Stimulated activated CD4-positive, alpha-beta T cell treated with anti-CD3 and anti-CD28 coated beads, Interleukin-1b, Interleukin-23, amount 100 ng/mL, for 48 hours (primary cell): ENCODE data around the gene CSNK1A1.
"Not testable (repeated sequence)": the region's sequence is repeated elsewhere in the genome, so short reads cannot be mapped to it uniquely, and the experiment has no call there.

ENCODE experiments used
- DNase-seq: peaks from one replicate; pipeline ENCODE4 v3.0.0-alpha.2; 2020

CSNK1A1 gene

DNA sequence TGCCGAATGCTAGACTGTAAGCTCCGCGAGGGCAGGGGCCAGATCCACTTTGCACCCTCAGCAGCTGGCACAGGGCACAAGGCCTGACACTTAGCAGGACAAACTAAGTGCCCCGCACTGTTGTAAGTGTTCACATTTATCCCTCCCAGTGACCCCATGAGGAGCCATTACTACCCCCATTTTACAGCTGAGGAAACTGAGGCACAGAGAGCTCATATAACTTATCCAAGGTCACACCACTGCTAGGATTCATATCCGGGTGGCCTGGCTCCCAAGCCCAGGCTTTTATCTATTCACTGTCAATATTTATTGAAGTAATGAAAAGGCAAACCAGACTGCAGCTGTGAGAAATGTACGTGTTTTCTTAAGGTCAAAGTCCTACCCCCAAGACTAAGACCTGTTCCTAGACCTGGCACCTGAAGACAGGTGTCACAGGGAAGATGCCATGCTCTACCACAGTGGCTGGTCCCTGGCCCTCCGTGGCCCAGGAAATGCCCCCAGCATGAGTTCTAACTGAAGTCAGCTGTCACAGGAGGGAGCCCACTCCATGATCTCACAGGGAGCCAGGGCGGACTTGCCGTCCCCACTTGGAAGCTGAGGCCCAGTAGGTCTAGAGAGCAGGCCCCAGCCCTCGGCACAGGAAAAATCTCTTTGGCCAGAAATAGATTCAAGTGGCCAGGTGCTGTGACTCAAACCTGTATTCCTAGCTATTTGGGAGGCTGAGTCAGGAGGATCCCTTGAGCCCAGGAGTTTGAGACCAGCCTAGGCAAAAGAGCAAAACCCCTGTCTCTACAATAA lies 97.4 kb downstream of the CSNK1A1 start:
- DNase-seq, result no peak

DNA sequence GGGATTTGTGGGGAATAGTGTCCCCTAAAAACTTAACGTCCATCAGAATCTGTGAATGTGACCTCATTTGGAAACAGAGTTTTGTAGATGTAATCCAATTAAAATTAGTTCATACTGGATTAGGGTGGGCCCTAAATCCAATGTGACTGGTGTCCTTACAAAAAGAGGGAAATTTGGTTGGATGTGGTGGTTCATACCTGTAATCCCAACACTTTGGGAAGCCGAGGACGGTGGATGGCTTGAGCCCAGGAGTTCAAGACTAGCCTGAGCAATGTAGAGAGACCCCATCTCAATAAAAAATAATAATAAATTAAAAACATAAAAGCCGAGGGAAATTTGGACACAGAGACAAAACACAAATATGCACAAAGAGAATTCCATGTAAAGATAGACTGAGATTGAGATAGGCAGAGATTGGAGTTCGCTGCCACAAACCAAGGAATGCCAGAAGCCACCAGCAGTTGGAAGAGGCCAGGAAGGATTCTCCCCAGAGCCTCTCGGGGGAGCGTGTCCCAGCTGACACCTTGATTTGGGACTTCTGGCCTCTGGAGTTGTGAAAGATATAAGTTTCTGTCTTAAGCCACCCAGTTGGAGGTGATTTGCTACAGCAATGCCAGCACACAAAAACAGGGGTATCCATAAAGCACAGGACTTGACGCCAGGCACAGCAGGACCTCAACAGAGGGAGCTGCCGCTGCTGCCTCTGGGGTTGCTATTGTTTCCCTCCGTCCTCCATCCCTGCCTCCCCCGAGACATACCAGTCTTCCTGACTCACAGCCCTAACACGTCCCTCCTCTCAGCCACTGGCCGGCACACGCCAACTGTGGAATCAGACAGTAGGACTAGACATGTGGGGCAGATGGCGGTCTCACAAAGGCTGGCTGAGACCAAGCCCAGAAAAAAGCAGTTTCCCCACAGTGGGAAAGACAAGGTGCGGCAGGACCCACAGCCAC lies 98.3 kb downstream of the CSNK1A1 start:
- no peak for DNase-seq

DNA sequence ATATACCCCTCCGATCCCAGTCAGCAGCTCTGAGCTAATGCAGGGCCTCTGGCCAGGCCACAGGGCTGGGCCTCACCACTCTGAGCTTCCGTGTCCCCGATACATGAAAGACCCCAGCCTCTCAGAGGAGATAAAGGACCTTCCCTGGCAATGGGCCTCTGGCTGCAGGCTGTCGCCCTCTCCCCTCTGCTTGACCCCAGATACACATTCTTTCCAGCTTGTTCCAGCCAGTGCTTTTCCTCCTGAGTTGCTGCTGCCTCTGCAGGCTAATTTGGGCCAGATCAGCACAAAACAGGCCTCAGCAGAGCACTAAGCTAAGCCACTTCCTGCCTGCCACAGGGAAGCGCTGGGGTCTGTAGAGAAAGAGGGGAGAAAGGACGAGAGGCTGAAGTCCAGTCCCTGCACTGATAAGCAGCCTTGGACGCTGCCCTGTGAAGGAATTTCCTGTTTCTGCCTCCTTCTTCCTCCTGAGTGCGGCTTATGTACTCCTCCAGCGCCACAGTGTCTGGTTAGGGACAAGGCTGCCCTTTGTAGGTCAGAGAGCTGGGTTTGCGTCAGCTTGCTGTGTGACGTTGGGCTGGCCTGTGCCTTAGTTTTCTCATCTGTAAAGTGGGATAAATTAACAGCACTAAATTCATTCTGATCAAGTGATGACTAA lies 99.1 kb downstream of the CSNK1A1 start:
- no peak for DNase-seq

DNA sequence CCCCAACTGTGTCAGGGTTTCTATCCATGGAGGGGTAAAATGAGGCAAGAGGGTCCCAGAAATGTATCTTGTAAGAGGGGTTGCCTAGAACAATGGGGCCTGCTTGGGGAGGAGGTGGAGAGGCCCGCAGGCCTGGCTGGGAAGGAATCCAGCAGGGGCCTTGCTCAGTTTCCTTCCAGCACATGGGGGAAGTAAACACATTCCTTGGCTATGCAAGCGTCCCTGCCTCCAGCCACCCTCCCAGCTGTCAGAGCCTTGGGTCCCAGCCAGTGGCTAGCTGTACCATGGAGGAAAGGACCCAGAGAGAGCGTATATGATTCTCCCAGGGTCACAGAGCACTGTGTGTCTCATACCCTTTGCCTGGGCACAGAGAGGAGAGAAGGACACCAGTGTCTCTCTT lies 101.0 kb downstream of the CSNK1A1 start:
- DNase-seq, result no peak

DNA sequence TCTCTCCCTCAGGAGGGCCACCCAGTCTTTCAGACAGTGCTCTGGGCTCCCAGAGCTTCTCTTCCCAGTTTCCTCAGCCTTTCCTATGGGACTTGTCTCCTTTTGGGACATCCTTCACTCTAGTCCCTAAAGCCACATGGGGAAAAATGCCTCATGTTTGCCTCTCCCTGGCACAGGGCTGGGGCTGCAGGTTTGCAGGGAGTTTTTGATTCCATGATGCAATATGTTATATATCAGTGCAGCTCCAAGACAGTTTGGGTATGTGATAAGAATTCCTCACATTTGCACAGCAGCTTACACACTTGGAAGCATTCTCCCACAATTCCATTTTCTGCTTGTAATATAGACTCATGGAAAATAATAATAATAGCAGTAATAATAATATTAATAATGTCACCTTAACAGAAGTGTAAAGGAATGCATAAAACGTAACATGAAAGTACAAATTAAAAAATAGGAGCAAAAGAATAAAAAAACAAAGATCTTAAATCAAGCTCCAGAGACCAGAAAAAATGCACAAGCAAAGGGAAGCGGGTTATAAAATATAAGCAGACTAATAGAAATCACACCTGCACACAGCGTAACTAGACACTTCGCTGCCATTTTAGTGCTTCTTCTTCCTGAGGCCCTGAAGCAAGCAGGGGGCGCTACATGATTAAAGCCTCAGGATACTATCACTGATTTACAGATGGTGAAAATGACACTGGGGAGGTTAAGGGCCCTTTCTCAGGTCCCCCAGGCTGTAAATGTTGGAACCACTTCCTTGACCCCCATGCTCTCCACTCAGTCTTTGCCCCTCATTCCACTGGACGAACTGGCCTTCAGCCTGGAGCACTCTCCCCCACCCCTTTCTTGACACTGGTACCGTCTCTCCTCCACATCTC lies 102.2 kb downstream of the CSNK1A1 start:
- DNase-seq, result no peak

DNA sequence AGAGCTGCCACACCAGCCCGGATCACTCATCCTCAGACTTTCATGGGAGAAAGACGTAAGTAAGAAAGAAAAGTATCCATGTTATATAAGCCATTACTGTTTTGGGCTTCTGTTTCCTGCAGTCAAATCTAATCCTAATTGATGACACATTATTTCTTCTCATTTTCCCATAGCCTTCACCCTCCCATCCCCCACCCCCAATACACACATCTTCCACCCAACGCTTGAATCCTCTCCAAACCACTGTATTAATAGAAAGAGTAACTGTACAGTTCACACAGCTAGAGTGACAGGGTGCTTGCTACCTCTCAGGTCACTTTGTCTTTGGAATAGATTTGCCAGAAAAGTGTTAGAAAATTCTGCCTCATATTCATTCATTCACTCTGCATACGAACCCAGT lies 102.8 kb downstream of the CSNK1A1 start:
- no peak for DNase-seq

DNA sequence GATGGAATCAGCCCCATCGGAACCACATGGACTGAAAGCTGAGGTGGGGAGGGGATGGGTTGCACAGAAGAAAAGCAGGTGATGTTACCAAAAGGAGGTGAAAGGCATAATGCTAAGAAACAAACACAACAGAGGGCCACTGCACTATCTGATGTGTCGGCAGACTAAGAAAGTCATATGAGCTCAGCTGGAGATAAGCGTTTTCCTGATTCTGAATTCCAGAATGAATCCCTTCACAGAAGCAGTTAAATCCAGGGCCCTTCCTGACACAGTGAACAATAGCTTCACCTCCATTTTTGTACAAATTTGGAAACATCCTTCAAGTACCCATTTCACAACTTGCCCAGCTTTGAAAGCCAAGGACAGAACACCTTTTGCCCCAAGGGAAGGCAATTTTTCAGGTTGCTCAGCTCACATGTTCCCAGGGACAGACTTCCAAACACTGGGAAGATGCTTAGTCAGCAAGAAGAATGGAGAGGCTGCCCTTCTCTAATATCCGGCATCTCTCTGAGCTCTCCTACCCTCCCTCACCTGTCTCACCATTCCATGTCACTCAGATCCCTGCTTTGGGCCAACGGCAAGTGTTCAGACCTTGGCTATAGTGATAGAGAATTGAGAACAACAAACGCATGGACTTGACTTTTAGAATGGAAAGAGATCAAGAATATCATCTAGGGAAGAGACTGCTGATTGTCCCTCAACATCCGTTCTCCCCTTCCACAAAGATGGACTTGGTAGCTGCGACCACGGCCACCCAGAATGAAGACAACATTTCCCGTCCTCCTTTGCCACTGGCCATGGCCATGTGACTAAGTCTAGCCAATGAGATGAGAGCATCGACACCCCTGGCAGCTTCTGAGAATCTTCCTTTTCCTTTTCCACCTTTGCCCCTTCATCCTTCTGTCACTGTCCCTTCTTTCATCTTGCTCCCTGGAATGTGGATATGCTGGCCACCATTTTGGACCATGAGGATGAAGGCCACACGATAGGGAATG lies 103.6 kb downstream of the CSNK1A1 start:
- DNase-seq, result no peak

DNA sequence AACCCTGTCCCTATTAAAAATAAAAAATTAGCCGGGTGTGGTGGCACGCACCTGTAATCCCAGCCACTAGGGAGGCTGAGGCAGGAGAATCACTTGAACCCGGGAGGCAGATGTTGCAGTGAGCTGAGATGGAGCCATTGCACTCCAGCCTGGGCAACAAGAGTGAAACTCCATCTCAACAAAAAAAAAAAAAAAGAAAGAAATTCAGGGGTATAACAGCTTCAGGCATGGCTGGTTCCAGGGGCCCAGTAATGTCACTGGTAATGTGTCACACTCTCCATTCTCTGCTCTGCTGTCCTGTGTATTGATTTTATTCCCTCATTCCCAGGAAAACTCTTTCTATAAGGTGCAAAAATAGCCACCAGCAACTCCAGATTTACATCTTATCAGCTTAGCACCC lies 104.4 kb downstream of the CSNK1A1 start:
- not testable (repeated sequence) for DNase-seq

DNA sequence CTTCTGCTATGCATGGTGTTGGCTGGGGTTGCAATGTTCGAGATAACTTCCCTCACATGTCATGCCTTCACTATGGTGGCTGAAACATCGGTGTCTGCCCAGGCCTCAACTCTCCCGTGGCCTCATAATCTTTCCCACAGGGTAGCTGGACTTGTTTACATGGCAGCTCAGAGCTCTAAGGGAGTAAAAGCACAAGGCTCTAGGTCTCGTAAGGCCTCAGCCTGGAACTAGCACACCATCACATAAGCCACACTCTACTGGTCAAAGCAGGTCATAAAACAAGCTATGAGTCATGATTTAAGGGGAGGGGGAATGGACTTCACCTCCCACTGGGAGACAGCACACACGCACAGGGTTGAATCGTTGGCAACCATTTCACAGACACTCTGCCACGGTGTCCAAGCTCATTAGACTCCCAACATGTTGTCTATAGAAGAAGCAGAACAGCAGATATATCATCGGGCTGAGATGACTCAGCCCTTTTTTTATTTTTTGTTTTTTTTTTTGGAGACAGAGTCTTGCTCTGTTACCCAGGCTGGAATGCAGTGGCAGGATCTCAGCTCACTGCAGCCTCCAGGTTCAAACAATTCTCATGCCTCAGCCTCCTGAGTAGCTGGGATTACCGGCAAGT lies 105.4 kb downstream of the CSNK1A1 start:
- DNase-seq, result no peak

DNA sequence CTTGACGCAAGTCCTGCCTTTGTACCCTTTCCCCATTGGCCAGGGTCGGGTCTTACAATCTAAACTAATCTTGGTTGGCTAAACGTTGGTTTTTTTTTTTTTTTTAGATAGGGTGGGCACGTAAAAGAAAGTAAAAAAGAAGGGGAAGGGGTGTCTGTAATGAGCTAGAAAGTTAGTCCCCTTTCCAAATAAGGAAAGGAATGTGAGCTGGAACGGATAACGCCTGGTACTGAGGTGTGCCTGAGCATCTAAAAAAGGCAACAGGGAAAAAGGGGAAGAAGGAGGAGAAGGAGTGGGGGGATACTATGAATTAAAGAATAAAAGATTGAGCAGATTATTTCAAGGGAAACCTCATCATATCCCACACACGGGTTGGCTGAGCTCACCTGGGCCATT lies 105.9 kb downstream of the CSNK1A1 start:
- no peak for DNase-seq

DNA sequence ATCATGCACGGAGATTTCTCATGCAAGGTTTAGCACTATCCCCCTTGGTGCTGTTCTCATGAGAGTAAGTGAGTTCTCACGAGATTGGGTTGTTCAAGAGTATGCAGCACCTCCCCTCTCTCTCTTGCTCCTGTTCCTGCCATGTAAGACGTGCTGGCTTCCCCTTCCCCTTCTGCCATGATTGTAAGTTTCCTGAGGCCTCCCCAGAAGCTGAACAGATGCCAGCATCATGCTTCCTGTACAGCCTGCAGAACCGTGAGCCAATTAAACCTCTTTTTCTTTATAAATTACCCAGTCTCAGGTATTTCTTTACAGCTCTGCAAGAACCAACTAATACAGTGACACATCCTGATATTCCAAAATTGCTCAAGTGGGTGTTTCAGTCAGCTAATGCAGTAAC lies 106.8 kb downstream of the CSNK1A1 start:
- DNase-seq, result not testable (repeated sequence)

DNA sequence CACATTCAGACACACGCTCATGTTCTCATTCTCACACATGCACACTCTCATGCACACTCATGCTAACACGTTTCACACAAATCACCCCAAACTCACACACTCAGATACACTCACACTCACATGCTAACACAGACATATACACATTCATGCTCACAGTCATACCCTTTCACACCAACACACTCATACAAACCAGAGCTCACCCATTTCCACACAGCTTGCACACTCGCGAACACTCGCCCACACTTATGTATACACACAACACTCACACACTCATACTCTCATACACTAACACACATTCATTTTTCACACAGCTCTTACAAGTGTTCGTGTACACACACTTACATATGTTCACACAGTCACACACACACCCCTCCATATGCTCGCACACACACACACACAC lies 108.0 kb downstream of the CSNK1A1 start:
- DNase-seq, result no peak

DNA sequence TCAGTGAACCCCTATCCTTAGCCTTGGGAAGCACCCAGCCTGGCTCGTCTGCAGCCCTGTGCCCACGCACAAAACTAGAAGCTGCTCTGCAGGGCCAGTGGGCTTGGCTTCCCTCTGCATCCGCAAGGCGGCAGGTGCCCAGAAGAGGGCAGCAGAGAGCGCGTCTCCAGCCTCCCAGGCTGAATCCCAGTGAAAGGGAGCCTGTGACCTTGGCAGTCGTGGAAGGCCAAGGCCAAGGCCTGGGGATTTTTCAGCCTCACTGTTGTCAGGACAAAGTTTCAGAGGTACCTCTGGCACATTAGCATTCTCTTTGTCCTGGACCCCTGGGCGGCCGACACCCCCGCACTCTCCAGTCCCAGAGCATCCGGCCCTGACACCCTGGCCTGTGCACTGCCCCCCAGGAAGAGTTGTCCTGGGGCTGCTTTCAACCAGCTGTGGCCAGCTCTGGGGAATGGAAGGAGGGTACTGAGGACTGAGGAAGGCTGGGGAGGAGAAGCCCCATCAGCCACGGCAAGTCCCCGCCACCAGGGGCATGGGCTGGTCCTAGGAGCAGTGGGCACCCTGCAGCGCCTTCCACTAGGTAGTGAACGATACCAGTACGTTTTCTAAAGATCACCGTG lies 108.6 kb downstream of the CSNK1A1 start:
- peak; percentile 74 for DNase-seq
